Common myeloid progenitor, CD34-positive (primary cell): ENCODE measurements around the gene MIOS.

Experiments
- CTCF ChIA-PET: fragments of 350-600 bp; sonication (Branson Sonifier 250); formaldehyde crosslinking; loops from one replicate; lab custom pipeline; 2021; ENCODE audit warnings: antibody characterized with exemption; lab: Charles Lee
- POLR2A ChIA-PET: fragments of 350-600 bp; sonication (Branson Sonifier 250); formaldehyde crosslinking; loops from one replicate; lab custom pipeline; 2021; ENCODE audit warnings: antibody characterized with exemption; lab: Charles Lee
- DNase-seq, 3 donors: peaks; one replicate each; pipeline versions ENCODE4 v3.0.0 to v3.0.0-alpha.2; 2013
- H3K27ac ChIP-seq, 2 experiments: 1 replicate in 1 of 2; 2 replicates in 1 of 2; pipeline ENCODE4 v1.7.0; 2013; ENCODE audit warnings: inconsistent platforms in 2 of 2, low read length in 2 of 2, mild to moderate bottlenecking in 2 of 2, low read depth in 1 of 2, moderate library complexity in 1 of 2; ENCODE audit not compliant: severe bottlenecking in 2 of 2, insufficient read depth in 1 of 2, poor library complexity in 1 of 2
- H3K27me3 ChIP-seq, 5 experiments: replicated peaks in 2 of 5; 1 replicate in 3 of 5; 2 replicates in 2 of 5; pipeline versions ENCODE4 v1.6.1 to v1.7.0; 2013; ENCODE audit warnings: low read length in 4 of 5, mild to moderate bottlenecking in 2 of 5, moderate library complexity in 2 of 5, inconsistent platforms in 1 of 5; ENCODE audit not compliant: insufficient read depth in 5 of 5, control insufficient read depth in 4 of 5
- H3K36me3 ChIP-seq, 4 experiments: 1 replicate in 2 of 4; 2 replicates in 2 of 4; pipeline versions ENCODE4 v1.6.1 to v1.7.0; 2013; ENCODE audit warnings: low read length in 3 of 4, control low read depth in 1 of 4, mild to moderate bottlenecking in 1 of 4; ENCODE audit not compliant: control insufficient read depth in 4 of 4, insufficient read depth in 4 of 4
- H3K4me1 ChIP-seq, 4 experiments: 1 replicate in 3 of 4; 2 replicates in 1 of 4; pipeline versions ENCODE4 v1.6.1 to v1.7.1; 2013; ENCODE audit warnings: low read length in 3 of 4, mild to moderate bottlenecking in 3 of 4, control low read depth in 1 of 4, inconsistent platforms in 1 of 4, moderate library complexity in 1 of 4; ENCODE audit not compliant: control insufficient read depth in 4 of 4, insufficient read depth in 4 of 4; ENCODE audit errors: control extremely low read depth in 1 of 4
- H3K4me3 ChIP-seq, 7 experiments: 1 replicate in 4 of 7; 2 replicates in 3 of 7; pipeline versions ENCODE4 v1.5.1 to v1.7.0; 2013; ENCODE audit warnings: mild to moderate bottlenecking in 7 of 7, low read length in 6 of 7, moderate library complexity in 6 of 7, inconsistent platforms in 2 of 7, low read depth in 2 of 7, control low read depth in 1 of 7; ENCODE audit not compliant: insufficient read depth in 4 of 7, control insufficient read depth in 1 of 7; ENCODE audit errors: extremely low read depth in 1 of 7
- H3K9me3 ChIP-seq, 5 experiments: 1 replicate in 4 of 5; 2 replicates in 1 of 5; pipeline versions ENCODE4 v1.6.1 to v1.7.1; 2013; ENCODE audit warnings: low read length in 4 of 5, mild to moderate bottlenecking in 2 of 5, inconsistent platforms in 1 of 5, low read depth in 1 of 5, moderate library complexity in 1 of 5; ENCODE audit not compliant: control insufficient read depth in 4 of 5, insufficient read depth in 2 of 5; ENCODE audit errors: control extremely low read depth in 1 of 5
- WGBS: methylation state at CpG from one replicate; pipeline ENCODE4 v1.1.5; 2013; ENCODE audit not compliant: insufficient coverage; 5-methylcytosine and 5-hydroxymethylcytosine counted together

MIOS gene

DNA sequence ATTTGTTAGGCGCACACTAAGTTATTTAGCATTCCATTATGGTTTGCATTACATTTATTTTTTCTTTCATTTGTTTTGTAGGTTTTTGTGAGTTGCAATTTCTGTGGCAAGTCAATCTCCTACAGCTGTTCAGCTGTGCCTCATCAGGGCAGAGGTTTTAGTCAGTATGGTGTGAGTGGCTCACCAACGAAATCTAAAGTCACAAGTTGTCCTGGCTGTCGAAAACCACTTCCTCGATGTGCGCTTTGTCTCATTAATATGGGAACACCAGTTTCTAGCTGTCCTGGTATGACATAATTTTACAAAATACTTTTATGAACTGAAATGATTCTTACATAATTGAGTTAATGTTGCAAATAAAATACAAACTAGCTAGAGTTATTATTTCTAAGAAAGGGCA is 29.5 kb downstream of the MIOS start:
- DNase-seq, result peak in 2 of 3 donors; percentile 42 to 59
- CTCF ChIA-PET, result interaction anchor here (0.7 to 3.5 kb wide), 20 partner anchors 11 to 700 kb away, joined by 3 to 20 read pairs (median 5); partner anchors contain the start of gene UMAD1

DNA sequence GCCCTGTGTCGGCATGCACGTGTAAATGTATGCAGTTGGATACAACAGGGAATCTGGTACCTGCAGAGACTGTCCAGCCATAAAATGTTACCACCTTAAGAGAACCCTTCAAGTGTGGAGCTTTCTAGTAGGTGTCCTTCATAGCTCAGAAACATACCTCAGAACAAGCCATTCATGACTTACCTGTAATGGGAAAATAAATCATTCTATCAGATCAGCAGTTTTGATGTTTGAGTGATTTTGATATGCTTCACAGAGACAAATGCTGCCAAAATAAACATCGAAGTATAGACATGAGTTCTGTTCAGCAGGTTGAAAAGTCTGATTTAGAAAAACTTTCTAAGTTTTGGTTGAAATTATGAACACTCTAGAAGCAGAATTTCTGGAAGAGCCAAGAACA is 40.3 kb downstream of the MIOS start:
- Histone ChIP-seq H3K9me3 (no peaks in the 10 kb centered on the region), H3K27me3 (no peaks in the 10 kb centered on the region), H3K27ac (no peak overlapping the region), H3K4me3 (no peak overlapping the region), H3K36me3 (peaks cover 4 to 16% (median 9%) of the 10 kb centered on the region in 4 experiments), H3K4me1 (no peaks in the 10 kb centered on the region)
- no peak for DNase-seq
- WGBS, result 100% methylated on average over 1 of the region's 3 CpGs
- ChIA-PET POLR2A (no interaction called here), CTCF (interaction anchor here (1.0 kb wide), 2 partner anchors 9 to 11 kb away, joined by 3 read pairs; no protein-coding TSS in a partner anchor)

More for the DNA sequence above, 29.5 kb downstream of the MIOS start:
- Histone ChIP-seq H3K36me3 (peaks cover 12 to 21% (median 17%) of the 10 kb centered on the region in 4 experiments), H3K9me3 (no peaks in the 10 kb centered on the region), H3K27ac (no peak overlapping the region), H3K4me3 (no peak overlapping the region), H3K27me3 (no peaks in the 10 kb centered on the region), H3K4me1 (peaks cover 0 to 3% (median 0%) of the 10 kb centered on the region in 4 experiments)
- POLR2A ChIA-PET, result no interaction called here
- WGBS, result no CpG with 5 or more reads among the region's 5 CpGs

DNA sequence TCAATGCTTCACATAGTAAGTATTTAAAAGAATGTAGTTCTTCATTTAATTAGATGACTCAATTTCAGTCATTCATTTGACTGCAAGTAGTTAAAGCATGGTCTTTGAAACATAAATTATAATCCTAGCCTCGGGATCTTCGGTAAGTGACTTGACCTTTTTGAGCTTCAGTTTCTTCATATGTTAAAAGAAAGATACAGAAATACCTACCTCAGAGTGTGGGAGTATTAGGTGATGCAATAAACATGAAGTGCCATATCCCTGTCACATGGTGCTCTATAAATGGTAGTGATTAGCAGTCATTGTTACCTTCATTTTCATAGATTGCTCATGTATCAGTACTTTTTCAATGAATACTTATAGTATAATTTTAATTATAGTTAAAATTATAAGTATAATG is 42.6 kb downstream of the MIOS start:
- CTCF ChIA-PET, result no interaction called here

DNA sequence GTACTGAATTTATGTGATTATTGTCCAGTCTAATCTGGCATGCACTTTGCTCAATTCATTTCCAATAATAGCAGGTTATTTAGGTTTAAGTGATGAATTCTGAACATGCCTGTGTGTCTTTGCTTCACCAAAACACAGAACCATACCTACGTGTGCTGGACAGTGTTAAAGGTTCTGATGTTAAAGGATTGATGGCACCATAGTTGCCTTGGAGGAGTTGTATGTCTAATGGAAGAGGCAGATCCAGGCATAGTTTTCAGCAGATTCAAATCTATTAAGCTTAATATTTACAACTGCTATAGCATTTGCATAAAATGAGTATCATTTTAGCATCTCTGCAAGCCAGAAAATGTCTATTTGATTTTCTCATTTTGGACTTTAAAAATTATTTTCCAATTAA is 45.8 kb downstream of the MIOS start:
- Histone ChIP-seq H3K27ac (no peak overlapping the region), H3K9me3 (no peaks in the 10 kb centered on the region), H3K4me3 (no peak overlapping the region), H3K4me1 (no peaks in the 10 kb centered on the region), H3K36me3 (peaks cover 0 to 5% (median 2%) of the 10 kb centered on the region in 4 experiments), H3K27me3 (no peaks in the 10 kb centered on the region)
- POLR2A ChIA-PET, result no interaction called here
- DNase-seq, result no peak
- CTCF ChIA-PET, result no interaction called here
- no CpG with 5 or more reads among the region's 1 CpG for WGBS

More for the DNA sequence above, 42.6 kb downstream of the MIOS start:
- Histone ChIP-seq H3K4me1 (no peaks in the 10 kb centered on the region), H3K27me3 (no peaks in the 10 kb centered on the region), H3K36me3 (peaks cover 4 to 16% (median 9%) of the 10 kb centered on the region in 4 experiments), H3K4me3 (no peak overlapping the region), H3K27ac (no peak overlapping the region), H3K9me3 (no peaks in the 10 kb centered on the region)
- no peak for DNase-seq
- POLR2A ChIA-PET, result no interaction called here
- WGBS, result no CpG with 5 or more reads among the region's 2 CpGs

DNA sequence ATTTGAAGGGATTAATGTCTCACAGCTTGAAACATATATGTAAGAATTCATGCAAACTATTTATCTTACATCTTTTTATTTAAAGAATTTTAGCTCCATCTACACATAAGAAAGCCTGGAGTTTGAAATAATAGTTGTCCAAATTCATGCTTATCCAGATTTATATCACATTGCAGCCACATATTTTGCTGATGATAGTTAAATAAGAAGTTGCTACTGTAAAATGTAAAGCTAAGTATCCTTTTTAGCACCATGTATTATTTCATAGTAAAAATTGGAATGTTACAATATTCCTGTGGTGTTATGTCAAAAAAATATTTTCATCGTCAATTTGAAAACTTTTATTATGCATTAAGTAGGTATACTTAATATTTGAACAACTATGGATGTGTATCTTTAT is 46.5 kb downstream of the MIOS start:
- ChIA-PET POLR2A (interaction anchor here (0.9 kb wide), 1 partner anchor 223 kb away, joined by 3 read pairs; no protein-coding TSS in a partner anchor), CTCF (interaction anchor here (0.6 kb wide), 1 partner anchor 35 kb away, joined by 3 read pairs; no protein-coding TSS in a partner anchor)
- Histone ChIP-seq H3K27ac (no peak overlapping the region), H3K9me3 (no peaks in the 10 kb centered on the region), H3K4me3 (no peak overlapping the region), H3K4me1 (no peaks in the 10 kb centered on the region), H3K36me3 (no peaks in the 10 kb centered on the region), H3K27me3 (no peaks in the 10 kb centered on the region)
- no peak for DNase-seq
- no CpG with 5 or more reads among the region's 1 CpG for WGBS

DNA sequence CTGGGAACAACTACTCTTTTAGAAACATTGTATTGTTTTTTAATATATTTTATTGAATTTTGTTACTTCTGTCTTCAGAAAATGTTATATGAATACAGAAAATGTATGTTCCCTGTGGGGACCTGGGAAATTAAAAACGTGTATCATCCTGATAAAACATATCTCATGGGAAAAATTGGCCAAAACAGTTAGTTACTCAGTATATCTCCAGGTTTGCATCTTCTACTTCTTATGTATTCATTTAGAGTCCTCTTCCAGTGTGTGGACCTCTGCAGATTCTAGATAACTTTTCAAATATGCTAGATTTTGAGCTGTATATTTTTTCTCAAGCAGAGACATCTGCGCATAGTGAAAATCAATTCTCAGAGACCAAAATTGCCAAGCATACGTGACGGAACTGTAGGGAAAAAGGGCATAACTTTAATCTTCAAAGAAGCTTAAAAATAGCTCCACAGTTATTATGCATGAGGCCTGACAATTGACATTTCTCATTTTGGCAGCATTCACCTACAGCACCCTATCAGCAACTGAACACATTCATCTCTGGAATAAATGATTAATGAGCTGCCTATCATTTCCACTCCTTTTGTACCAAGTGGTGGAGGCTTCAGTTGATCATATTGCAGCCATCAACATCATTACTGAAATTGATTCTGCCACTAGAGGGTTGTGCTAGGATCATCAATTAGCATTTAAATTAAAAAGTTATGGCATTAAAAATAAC is 47.5 kb downstream of the MIOS start:
- Histone ChIP-seq H3K4me1 (no peaks in the 10 kb centered on the region), H3K27me3 (no peaks in the 10 kb centered on the region), H3K9me3 (no peaks in the 10 kb centered on the region), H3K27ac (no peak overlapping the region), H3K4me3 (no peak overlapping the region), H3K36me3 (no peaks in the 10 kb centered on the region)
- no peak for DNase-seq
- CTCF ChIA-PET, result no interaction called here
- 80% methylated on average over 3 of the region's 4 CpGs for WGBS
- POLR2A ChIA-PET, result no interaction called here

DNA sequence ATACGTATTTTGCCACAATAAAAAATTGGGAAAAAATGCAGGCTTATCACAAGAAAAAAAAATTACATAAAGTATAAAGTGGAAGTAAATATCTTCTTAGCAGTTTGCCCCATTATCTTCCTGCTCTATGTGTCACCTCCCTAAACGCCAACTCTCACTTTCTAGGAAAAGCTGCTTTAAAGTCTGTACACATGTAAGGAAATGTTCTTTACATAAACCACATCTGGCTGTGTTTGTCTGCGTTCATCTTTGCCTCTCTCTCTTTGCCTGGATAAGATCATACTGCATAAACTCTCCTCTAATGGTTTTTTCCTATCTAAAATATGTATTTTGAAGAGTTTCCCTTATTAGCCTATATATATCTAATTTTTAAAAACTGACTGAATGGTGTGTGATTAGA is 50.9 kb downstream of the MIOS start:
- no CpG with 5 or more reads among the region's 3 CpGs for WGBS
- Histone ChIP-seq H3K27ac (no peak overlapping the region), H3K27me3 (no peaks in the 10 kb centered on the region), H3K4me3 (no peak overlapping the region), H3K36me3 (no peaks in the 10 kb centered on the region), H3K4me1 (no peaks in the 10 kb centered on the region), H3K9me3 (peaks cover 0 to 1% (median 0%) of the 10 kb centered on the region in 5 experiments)
- no peak for DNase-seq
- ChIA-PET CTCF (no interaction called here), POLR2A (no interaction called here)
